H1 (cell line): Measurements from ENCODE around the gene TRPC4. TPM values are rescaled to one million over a fixed set of nuclear protein-coding genes. Genes with fewer than 3 reads are reported as not detected.

Source experiments
- CTCF ChIA-PET: fragments of 300-600 bp; sonication (Branson Sonifier 250); formaldehyde crosslinking; loops from one replicate; lab custom pipeline; 2021; ENCODE audit not compliant: partially characterized antibody; lab: Charles Lee
- POLR2A ChIA-PET: fragments of 300-600 bp; sonication (Branson Sonifier 250); formaldehyde crosslinking; loops from one replicate; lab custom pipeline; 2021; ENCODE audit warnings: inconsistent platforms; ENCODE audit not compliant: partially characterized antibody; lab: Charles Lee
- DNase-seq, 2 experiments: peaks; one replicate each; pipeline versions ENCODE4 v3.0.0 to v3.0.0-alpha.2; 2010 to 2022; ENCODE audit warnings: low spot score in 2 of 2, low read depth in 1 of 2, mixed read lengths in 1 of 2
- FAIRE-seq: peaks from 2 replicates; lab custom pipeline; 2011; peaks lifted over from hg19 to GRCh38; lab: Jason Lieb, UNC
- H2AFZ ChIP-seq: 2 replicates; pipeline ENCODE4 v1.8.1; 2012; ENCODE audit warnings: low read length, inconsistent platforms
- H2AK5ac ChIP-seq: 2 replicates; pipeline ENCODE4 v1.6.1; 2013; ENCODE audit warnings: low read depth, low read length
- H2BK120ac ChIP-seq: replicated peaks from 2 replicates; pipeline ENCODE3; 2013; ENCODE audit warnings: low read depth, low read length, inconsistent platforms
- H2BK12ac ChIP-seq: 2 replicates; pipeline ENCODE4 v1.6.1; 2013; ENCODE audit warnings: low read depth, low read length
- H2BK15ac ChIP-seq: 2 replicates; pipeline ENCODE4 v1.6.1; 2013; ENCODE audit warnings: low read length
- H2BK20ac ChIP-seq: 2 replicates; pipeline ENCODE4 v1.6.1; 2013; ENCODE audit warnings: low read length
- H2BK5ac ChIP-seq: 2 replicates; pipeline ENCODE4 v1.6.1; 2013; ENCODE audit warnings: low read depth, low read length
- H3K14ac ChIP-seq: 2 replicates; pipeline ENCODE4 v1.6.1; 2013; ENCODE audit warnings: inconsistent platforms; ENCODE audit not compliant: insufficient read length
- H3K18ac ChIP-seq: 2 replicates; pipeline ENCODE4 v1.6.1; 2013; ENCODE audit warnings: low read length; ENCODE audit errors: extremely low read depth
- H3K23ac ChIP-seq: 2 replicates; pipeline ENCODE4 v1.6.1; 2013; ENCODE audit warnings: inconsistent platforms; ENCODE audit not compliant: insufficient read length
- H3K23me2 ChIP-seq: 2 replicates; pipeline ENCODE4 v1.6.1; 2013; ENCODE audit warnings: low read depth, low read length
- H3K27ac ChIP-seq: 2 replicates; pipeline ENCODE4 v1.6.1; 2011; ENCODE audit warnings: low read depth, low read length, inconsistent platforms
- H3K27me3 ChIP-seq, 4 experiments: replicated peaks in 1 of 4; 1 replicate in 1 of 4; 2 replicates in 3 of 4; pipeline versions ENCODE4 v1.6.1 to v1.8.1; 2011 to 2013; ENCODE audit warnings: low read length in 3 of 4, mild to moderate bottlenecking in 3 of 4, inconsistent platforms in 2 of 4, mixed read lengths in 2 of 4, moderate library complexity in 1 of 4; ENCODE audit not compliant: control insufficient read depth in 3 of 4, insufficient read depth in 3 of 4; ENCODE audit errors: extremely low read depth in 1 of 4
- H3K36me3 ChIP-seq, 4 experiments: 2 replicates each; pipeline versions ENCODE4 v1.6.1 to v1.8.1; 2011 to 2013; ENCODE audit warnings: mild to moderate bottlenecking in 4 of 4, low read length in 3 of 4, moderate library complexity in 2 of 4, control low read depth in 1 of 4, inconsistent platforms in 1 of 4; ENCODE audit not compliant: insufficient read depth in 4 of 4, control insufficient read depth in 2 of 4
- H3K4ac ChIP-seq: replicated peaks from 2 replicates; pipeline ENCODE3; 2013; ENCODE audit warnings: low read length, low read depth, mixed read lengths, inconsistent platforms; ENCODE audit not compliant: insufficient read length
- H3K4me1 ChIP-seq, 4 experiments: replicated peaks in 1 of 4; 1 replicate in 1 of 4; 2 replicates in 3 of 4; pipeline versions ENCODE4 v1.6.1 to v1.8.1; 2011 to 2013; ENCODE audit warnings: low read length in 3 of 4, inconsistent platforms in 2 of 4, mixed read lengths in 1 of 4; ENCODE audit not compliant: insufficient read depth in 4 of 4, control insufficient read depth in 3 of 4
- H3K4me2 ChIP-seq, 2 experiments: 2 replicates each; pipeline versions ENCODE4 v1.6.1 to v1.8.1; 2011 to 2013; ENCODE audit warnings: low read depth in 2 of 2, low read length in 2 of 2, control low read depth in 1 of 2, inconsistent platforms in 1 of 2, mild to moderate bottlenecking in 1 of 2; ENCODE audit not compliant: insufficient read depth in 1 of 2
- H3K4me3 ChIP-seq, 4 experiments: fragments of 200-600, 300-600 bp in 1 of 4; sonication (generic), shearing (Covaris generic), sonication (Bioruptor Twin) in 1 of 4; 2 replicates each; pipeline versions ENCODE4 v1.5.1 to v1.8.1; 2011 to 2016; ENCODE audit warnings: low read length in 4 of 4, low read depth in 3 of 4, control low read depth in 2 of 4, inconsistent platforms in 2 of 4, mild to moderate bottlenecking in 2 of 4, mixed read lengths in 1 of 4, moderate library complexity in 1 of 4; ENCODE audit not compliant: insufficient read depth in 2 of 4; ENCODE audit errors: extremely low read depth in 1 of 4
- H3K56ac ChIP-seq: replicated peaks from 2 replicates; pipeline ENCODE3; 2013; ENCODE audit warnings: low read depth, mild to moderate bottlenecking, mixed read lengths, low read length, inconsistent platforms; ENCODE audit not compliant: insufficient read length
- H3K79me1 ChIP-seq: 2 replicates; pipeline ENCODE4 v1.6.1; 2013; ENCODE audit warnings: low read depth, low read length, control low read depth
- H3K79me2 ChIP-seq, 2 experiments: 2 replicates each; pipeline versions ENCODE4 v1.6.1 to v1.8.1; 2012 to 2013; ENCODE audit warnings: low read length in 2 of 2, mild to moderate bottlenecking in 2 of 2, inconsistent platforms in 1 of 2; ENCODE audit not compliant: insufficient read depth in 2 of 2, control insufficient read depth in 1 of 2
- H3K9ac ChIP-seq, 4 experiments: replicated peaks in 1 of 4; 1 replicate in 1 of 4; 2 replicates in 3 of 4; pipeline versions ENCODE4 v1.6.1 to v1.8.1; 2011 to 2013; ENCODE audit warnings: low read depth in 3 of 4, low read length in 3 of 4, control low read depth in 2 of 4, mild to moderate bottlenecking in 2 of 4, moderate library complexity in 2 of 4, inconsistent platforms in 1 of 4; ENCODE audit errors: extremely low read depth in 1 of 4
- H3K9me3 ChIP-seq, 2 experiments: 2 replicates each; pipeline versions ENCODE4 v1.6.1 to v1.8.1; 2012 to 2013; ENCODE audit warnings: mild to moderate bottlenecking in 2 of 2, moderate library complexity in 2 of 2, control low read depth in 1 of 2, inconsistent platforms in 1 of 2, low read depth in 1 of 2, low read length in 1 of 2, mixed read lengths in 1 of 2; ENCODE audit not compliant: insufficient read depth in 2 of 2
- H4K20me1 ChIP-seq, 2 experiments: replicated peaks in 1 of 2; 2 replicates each; pipeline versions ENCODE3 to v1.8.1; 2011 to 2013; ENCODE audit warnings: inconsistent platforms in 2 of 2, low read length in 2 of 2, mild to moderate bottlenecking in 1 of 2; ENCODE audit not compliant: insufficient read depth in 2 of 2, control insufficient read depth in 1 of 2
- H4K5ac ChIP-seq: 2 replicates; pipeline ENCODE4 v1.6.1; 2013; ENCODE audit warnings: low read length, low read depth, mixed read lengths, inconsistent platforms; ENCODE audit not compliant: insufficient read length
- H4K8ac ChIP-seq: 2 replicates; pipeline ENCODE4 v1.8.0; 2013; ENCODE audit warnings: mild to moderate bottlenecking, moderate library complexity, low read length, inconsistent platforms; ENCODE audit not compliant: insufficient read depth; ENCODE audit errors: extremely low read depth
- H4K91ac ChIP-seq: replicated peaks from 2 replicates; pipeline ENCODE3; 2013; ENCODE audit warnings: low read length, mixed read lengths, inconsistent platforms; ENCODE audit not compliant: insufficient read length
- BCL11A ChIP-seq, 2 experiments: IDR thresholded peaks; one replicate each; pipeline ENCODE4 v1.6.1; 2011; ENCODE audit warnings: low read depth in 2 of 2, low read length in 2 of 2, mild to moderate bottlenecking in 2 of 2
- KDM5A ChIP-seq: fragments of 200-600 bp; IDR thresholded peaks from 2 replicates; pipeline ENCODE4 v1.7.1; 2012; ENCODE audit warnings: mild to moderate bottlenecking, low read length, inconsistent platforms, mixed read lengths
- WGBS, 2 experiments: shearing (Covaris generic) in 1 of 2; methylation state at CpG; one replicate each; pipeline versions ENCODE4 v1.1.6 to v1.1.7; 2013 to 2015; ENCODE audit warnings: low lambda C conversion rate in 2 of 2, mixed read lengths in 2 of 2, inconsistent platforms in 1 of 2, low coverage in 1 of 2, missing lambda C conversion rate in 1 of 2; ENCODE audit not compliant: insufficient replicate concordance in 2 of 2, insufficient coverage in 1 of 2, insufficient read length in 1 of 2; ENCODE audit errors: extremely low coverage in 1 of 2, missing lambda C conversion rate in 1 of 2; 5-methylcytosine and 5-hydroxymethylcytosine counted together
- polyA plus RNA-seq, 7 experiments: library from polyadenylated mRNA; depleted of rRNA in 3 of 7; stranded (reverse) in 5 of 7; unstranded in 2 of 7; fragments of >200 nt in 5 of 7; fragments of 200-250 nt in 2 of 7; gene quantifications; 1 replicate in 5 of 7; 2 replicates in 1 of 7; 4 replicates in 1 of 7; pipeline versions ENCODE4 v1.2.1 to v1.2.3, GENCODE V29; 2011 to 2013; ENCODE audit warnings: missing spikeins in 2 of 7, mixed read lengths in 2 of 7
- total RNA-seq: library from RNA; stranded (reverse); fragmentation: NEBNext Ultra II Directional; extraction: Animal tissue kit (Norgen Biotek cat#: 25700); gene quantifications from 2 replicates; pipeline ENCODE4 v1.2.1, GENCODE V29; 2021

Gene TRPC4
- total and polyA plus RNA-seq, 2 of the 8 experiments (the other 6 are each of a cell fraction or from before 2014, with no cell fraction given), result 12.3 to 14.7 TPM

- DNase-seq, result no peak
These were observed 154.0 kb downstream of the TRPC4 start for GRCh38 chr13:37715606-37716015.

More at GRCh38 chr13:37715606-37716015, 154.0 kb downstream of the TRPC4 start:
- ChIA-PET POLR2A (no interaction called here), CTCF (interaction anchor here (1.0 kb wide), 1 partner anchor 508 kb away, joined by 3 read pairs; no protein-coding TSS in a partner anchor)
- Histone ChIP-seq H3K4ac (no peak overlapping the region), H3K4me2 (no peak overlapping the region), H3K79me2 (peaks cover 0 to 2% of the 10 kb centered on the region in 2 experiments; a peak in 1 of 4 replicates), H3K9ac (no peak overlapping the region), H4K5ac (no peak overlapping the region), H4K20me1 (no peaks in the 10 kb centered on the region), H2AFZ (no peak overlapping the region), H3K23me2 (no peaks in the 10 kb centered on the region), H4K8ac (no peak overlapping the region), H2BK15ac (no peak overlapping the region), H4K91ac (no peak overlapping the region), H3K27me3 (no peaks in the 10 kb centered on the region), H3K18ac (no peak overlapping the region), H2BK12ac (no peak overlapping the region), H2BK120ac (no peak overlapping the region), H3K4me3 (no peak overlapping the region), H3K4me1 (no peaks in the 10 kb centered on the region), H2BK20ac (no peak overlapping the region), H3K9me3 (no peaks in the 10 kb centered on the region), H3K23ac (no peak overlapping the region), H3K27ac (no peak overlapping the region), H2BK5ac (no peak overlapping the region), H3K56ac (no peak overlapping the region), H3K36me3 (no peaks in the 10 kb centered on the region), H3K79me1 (no peaks in the 10 kb centered on the region), H3K14ac (no peak overlapping the region), H2AK5ac (no peak overlapping the region)
- no peak for TF ChIP-seq BCL11A (IDR thresholded peaks at IDR 0.05; ENCODE audit: low read depth in 2 of 2, low read length in 2 of 2)
- TF ChIP-seq KDM5A, result no peak
- no peak for FAIRE-seq
- WGBS, 2 experiments, result 90% methylated on average over 6 of the region's 6 CpGs; no CpG with 5 or more reads in 1 of the 2 experiments
